ACC112 (cell line): ENCODE results near the gene ADAMTS12.

ENCODE experiments used
- H2AFZ ChIP-seq: fragments of 200-600 bp; sonication (generic); one replicate; pipeline ENCODE4 v1.6.0; 2017; ENCODE audit warnings: antibody characterized with exemption, low read length; ENCODE audit not compliant: unreplicated experiment
- H3K27ac ChIP-seq: fragments of 200-600 bp; sonication (generic); 2 replicates; pipeline ENCODE4 v1.5.1; 2014; ENCODE audit warnings: low read depth, mild to moderate bottlenecking, antibody characterized with exemption, low read length, moderate library complexity
- H3K27me3 ChIP-seq: fragments of 200-600 bp; sonication (generic); 2 replicates; pipeline ENCODE4 v1.6.1; 2014; ENCODE audit warnings: mild to moderate bottlenecking, antibody characterized with exemption, low read length, moderate library complexity, mixed read lengths; ENCODE audit not compliant: insufficient read depth
- H3K36me3 ChIP-seq: fragments of 200-600 bp; sonication (generic); 2 replicates; pipeline ENCODE4 v1.6.1; 2016; ENCODE audit warnings: mild to moderate bottlenecking, antibody characterized with exemption, low read length, moderate library complexity, mixed read lengths; ENCODE audit not compliant: insufficient read depth
- H3K4me1 ChIP-seq: fragments of 200-600 bp; sonication (generic); one replicate; pipeline ENCODE4 v1.6.1; 2016; ENCODE audit warnings: low read length, mixed read lengths; ENCODE audit not compliant: insufficient read depth, unreplicated experiment, control insufficient read depth
- H3K4me3 ChIP-seq: fragments of 200-600 bp; sonication (generic); 2 replicates; pipeline ENCODE4 v1.5.1; 2014; ENCODE audit warnings: mild to moderate bottlenecking, low read depth, low read length
- H3K79me2 ChIP-seq: fragments of 200-600 bp; sonication (generic); one replicate; pipeline ENCODE4 v1.6.0; 2016; ENCODE audit warnings: low read length; ENCODE audit not compliant: control insufficient read depth, unreplicated experiment, insufficient read depth

ADAMTS12 gene

GRCh38 chr5:33488558-33489355 is 403.0 kb downstream of the ADAMTS12 start:
- Histone ChIP-seq H3K27me3 (no peaks in the 10 kb centered on the region), H3K36me3 (no peaks in the 10 kb centered on the region), H2AFZ (no peak overlapping the region), H3K79me2 (no peaks in the 10 kb centered on the region), H3K4me1 (no peaks in the 10 kb centered on the region), H3K4me3 (no peak overlapping the region), H3K27ac (no peak overlapping the region)

DNA sequence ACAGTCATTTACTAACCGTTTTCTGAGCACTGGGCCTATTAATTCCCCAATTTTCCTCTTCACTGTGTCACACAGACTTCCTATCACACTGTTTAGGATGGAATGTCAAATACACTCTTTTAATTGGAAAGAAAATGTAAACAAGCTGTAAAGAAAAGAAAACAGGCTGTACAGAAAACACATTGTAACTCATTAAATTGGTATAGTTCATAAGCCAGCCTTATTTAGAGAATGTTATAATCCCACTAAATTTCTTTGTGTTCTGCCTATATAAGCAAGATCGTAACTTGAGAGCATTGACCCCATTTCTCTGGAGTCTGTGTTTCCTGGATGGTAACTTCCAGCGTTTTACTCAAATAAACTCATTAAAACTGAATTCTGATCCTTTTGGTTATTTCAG is 404.6 kb downstream of the ADAMTS12 start:
- H3K4me3 ChIP-seq: no peak overlapping the region
- no peaks in the 10 kb centered on the region for H3K27me3 ChIP-seq
- H2AFZ ChIP-seq: no peak overlapping the region
- H3K27ac ChIP-seq: no peak overlapping the region
- H3K4me1 ChIP-seq: no peaks in the 10 kb centered on the region
- no peaks in the 10 kb centered on the region for H3K36me3 ChIP-seq
- H3K79me2 ChIP-seq: no peaks in the 10 kb centered on the region

GRCh38 chr5:33482335-33482734 is 409.5 kb downstream of the ADAMTS12 start:
- H3K27me3 ChIP-seq: no peaks in the 10 kb centered on the region
- H3K4me1 ChIP-seq: no peaks in the 10 kb centered on the region
- no peaks in the 10 kb centered on the region; the same call in 1 of the 2 replicates for H3K36me3 ChIP-seq
- H3K4me3 ChIP-seq: no peak overlapping the region
- H3K79me2 ChIP-seq: no peaks in the 10 kb centered on the region
- H3K27ac ChIP-seq: no peak overlapping the region
- H2AFZ ChIP-seq: no peak overlapping the region

DNA sequence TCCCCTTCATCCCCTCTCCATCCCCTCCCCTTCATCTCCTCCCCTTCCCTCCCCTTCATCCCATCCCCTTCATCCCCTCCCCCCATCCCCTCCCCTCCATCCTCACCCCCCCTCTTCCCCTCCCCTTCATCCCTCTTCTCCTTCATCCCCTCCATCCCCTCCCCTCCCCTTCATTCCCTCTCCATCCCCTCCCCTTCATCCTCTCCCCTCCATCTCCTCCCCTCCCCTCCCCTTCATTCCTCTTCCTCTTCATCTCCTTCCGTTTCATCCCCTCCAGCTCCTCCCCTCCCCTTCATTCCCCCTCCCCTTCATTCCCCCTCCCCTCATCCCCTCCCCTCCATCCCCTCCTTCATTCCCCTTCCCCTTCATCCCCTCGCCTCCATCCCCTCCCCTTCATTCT is 410.9 kb downstream of the ADAMTS12 start:
- Histone ChIP-seq H3K4me1 (no peaks in the 10 kb centered on the region), H3K4me3 (no peak overlapping the region), H3K79me2 (no peaks in the 10 kb centered on the region), H3K27me3 (no peaks in the 10 kb centered on the region), H2AFZ (no peak overlapping the region), H3K36me3 (peaks cover 7% of the 10 kb centered on the region; the same call in 1 of the 2 replicates), H3K27ac (no peak overlapping the region)

DNA sequence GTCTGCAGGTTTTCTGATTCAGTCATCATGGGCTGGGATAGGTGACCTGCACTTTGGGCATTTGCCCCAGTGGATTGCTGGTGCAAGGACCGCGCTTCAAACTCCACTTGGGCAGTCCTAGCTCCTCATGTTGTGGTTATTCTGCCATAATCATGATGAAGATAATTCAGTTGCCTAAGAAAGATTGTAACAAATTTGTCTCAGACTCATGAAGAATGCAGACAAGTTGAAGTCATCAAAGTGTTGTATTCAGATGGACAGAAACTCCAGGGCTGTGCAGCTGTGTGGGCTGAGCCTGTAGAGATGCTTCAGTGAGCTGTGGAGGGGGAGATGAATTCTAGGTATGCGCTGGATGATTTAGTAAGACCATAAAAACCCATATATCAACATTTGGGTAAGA is 412.5 kb downstream of the ADAMTS12 start:
- no peak overlapping the region for H3K4me3 ChIP-seq
- H3K79me2 ChIP-seq: no peaks in the 10 kb centered on the region
- no peaks in the 10 kb centered on the region for H3K27me3 ChIP-seq
- H3K36me3 ChIP-seq: peaks cover 17% of the 10 kb centered on the region
- H3K4me1 ChIP-seq: no peaks in the 10 kb centered on the region
- no peak overlapping the region for H3K27ac ChIP-seq
- H2AFZ ChIP-seq: no peak overlapping the region

GRCh38 chr5:33477816-33478215 is 414.0 kb downstream of the ADAMTS12 start:
- Histone ChIP-seq H3K36me3 (peaks cover 28% of the 10 kb centered on the region), H2AFZ (no peak overlapping the region), H3K4me1 (no peaks in the 10 kb centered on the region), H3K79me2 (no peaks in the 10 kb centered on the region), H3K27ac (no peak overlapping the region), H3K27me3 (no peaks in the 10 kb centered on the region), H3K4me3 (no peak overlapping the region)

DNA sequence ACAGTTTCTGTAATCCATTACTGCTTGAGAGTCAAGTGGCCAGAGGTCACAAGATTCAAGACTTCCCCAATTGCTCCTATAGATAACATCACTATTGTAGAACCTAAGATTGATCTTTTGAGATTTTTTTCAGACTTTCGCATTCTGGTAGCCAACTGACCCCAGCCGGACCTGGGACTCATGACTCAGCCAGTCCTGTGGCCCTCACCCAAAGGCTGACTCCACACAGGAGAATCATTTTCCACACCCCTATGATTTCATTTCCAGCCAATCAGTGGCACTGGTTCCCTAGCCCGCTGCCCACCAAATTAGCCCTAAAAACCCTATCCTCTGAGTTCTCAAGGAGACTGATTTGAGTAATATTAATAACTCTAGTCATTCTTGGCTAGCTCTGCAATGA is 414.8 kb downstream of the ADAMTS12 start:
- Histone ChIP-seq H3K4me1 (no peaks in the 10 kb centered on the region), H3K4me3 (no peak overlapping the region), H3K27me3 (no peaks in the 10 kb centered on the region), H3K27ac (no peak overlapping the region), H3K79me2 (no peaks in the 10 kb centered on the region), H3K36me3 (peaks cover 35% of the 10 kb centered on the region), H2AFZ (no peak overlapping the region)

- Histone ChIP-seq H3K79me2 (no peaks in the 10 kb centered on the region), H2AFZ (no peak overlapping the region), H3K27me3 (no peaks in the 10 kb centered on the region), H3K36me3 (peaks cover 40% of the 10 kb centered on the region), H3K4me3 (no peak overlapping the region), H3K4me1 (no peaks in the 10 kb centered on the region), H3K27ac (no peak overlapping the region)
Observed at GRCh38 chr5:33475706-33476105, 416.1 kb downstream of the ADAMTS12 start.

DNA sequence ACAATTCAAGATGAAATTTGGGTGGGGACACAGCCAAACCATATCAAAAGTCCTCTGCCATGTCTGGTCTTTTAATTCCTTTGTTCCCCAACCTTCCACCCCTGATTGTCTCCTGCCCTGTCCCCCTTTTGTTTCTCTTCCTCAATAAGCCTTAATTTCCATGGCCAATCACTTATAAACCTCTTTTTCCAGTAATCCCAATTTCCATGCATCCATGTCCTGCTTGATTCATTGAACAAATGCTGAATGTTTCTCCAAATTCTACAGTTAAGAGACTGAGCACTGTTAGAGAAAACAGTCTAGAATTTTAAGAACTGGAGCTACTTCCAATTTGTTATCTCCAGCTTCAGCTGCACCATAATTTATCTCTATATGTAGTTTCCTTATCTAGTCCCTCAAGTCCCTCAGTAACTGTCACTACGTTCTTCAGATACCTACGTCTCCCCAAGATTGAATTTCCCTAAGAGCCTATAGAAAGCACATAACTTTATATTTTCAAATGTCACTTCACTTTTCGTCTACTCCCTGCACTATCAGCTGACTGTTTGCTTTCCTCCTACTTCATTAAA is 416.8 kb downstream of the ADAMTS12 start:
- H3K4me1 ChIP-seq: no peaks in the 10 kb centered on the region
- H3K4me3 ChIP-seq: no peak overlapping the region
- H2AFZ ChIP-seq: no peak overlapping the region
- peaks cover 45% of the 10 kb centered on the region for H3K36me3 ChIP-seq
- no peak overlapping the region for H3K27ac ChIP-seq
- H3K79me2 ChIP-seq: no peaks in the 10 kb centered on the region
- H3K27me3 ChIP-seq: no peaks in the 10 kb centered on the region

- Histone ChIP-seq H3K36me3 (peaks cover 45% of the 10 kb centered on the region), H3K4me1 (no peaks in the 10 kb centered on the region), H3K27me3 (no peaks in the 10 kb centered on the region), H3K4me3 (no peak overlapping the region), H3K79me2 (no peaks in the 10 kb centered on the region), H2AFZ (no peak overlapping the region), H3K27ac (no peak overlapping the region)
Observed at GRCh38 chr5:33474004-33474403, 417.8 kb downstream of the ADAMTS12 start.
